Activated T-helper 1 cell treated with anti-CD3 and anti-CD28 coated beads, Interleukin-12 subunit alpha, Interleukin-12 subunit beta, Interleukin-2, Interleukin-4 antibody, amounts not matched to agents 30 ng/mL and 10 ng/mL and 1 ng/mL, durations not matched to agents 14 hours and 24 hours and 36 hours (primary cell): ENCODE results near the gene NDUFS1. TPM values are rescaled to one million over a fixed set of nuclear protein-coding genes. Genes with fewer than 3 reads are reported as not detected.
"Not testable (repeated sequence)": the region's sequence is repeated elsewhere in the genome, so short reads cannot be mapped to it uniquely, and the experiment has no call there.

Experiments used
- DNase-seq: peaks from one replicate; pipeline ENCODE4 v3.0.0; 2021; ENCODE audit warnings: low spot score
- H3K27ac Mint-ChIP-seq: one replicate; pipeline ENCODE4 v1.8.0; 2021; ENCODE audit warnings: mild to moderate bottlenecking, mixed read lengths
- H3K27me3 Mint-ChIP-seq: one replicate; pipeline ENCODE4 v1.8.0; 2022; ENCODE audit warnings: mild to moderate bottlenecking, moderate library complexity, mixed read lengths; ENCODE audit not compliant: insufficient read depth
- H3K36me3 Mint-ChIP-seq: one replicate; pipeline ENCODE4 v1.8.0; 2021; ENCODE audit warnings: low read depth, mixed read lengths
- H3K4me1 Mint-ChIP-seq: one replicate; pipeline ENCODE4 v1.8.0; 2021; ENCODE audit warnings: low read depth, mixed read lengths
- H3K4me3 Mint-ChIP-seq: one replicate; pipeline ENCODE4 v1.8.0; 2021; ENCODE audit warnings: mild to moderate bottlenecking, moderate library complexity, mixed read lengths
- H3K9me3 Mint-ChIP-seq: one replicate; pipeline ENCODE4 v1.8.0; 2021; ENCODE audit warnings: mixed read lengths
- intact Hi-C: fragments of 100-400 bp; cut with micrococcal nuclease; formaldehyde crosslinking; loops from one replicate; pipeline ENCODE4 v1.15.1; 2024
- total RNA-seq: library from RNA; stranded (reverse); gene quantifications from 2 replicates; pipeline ENCODE4 v1.2.3, GENCODE V29; 2022

The NDUFS1 gene
- total RNA-seq, 1 donor from 2014 or later = 76.6 TPM

DNA sequence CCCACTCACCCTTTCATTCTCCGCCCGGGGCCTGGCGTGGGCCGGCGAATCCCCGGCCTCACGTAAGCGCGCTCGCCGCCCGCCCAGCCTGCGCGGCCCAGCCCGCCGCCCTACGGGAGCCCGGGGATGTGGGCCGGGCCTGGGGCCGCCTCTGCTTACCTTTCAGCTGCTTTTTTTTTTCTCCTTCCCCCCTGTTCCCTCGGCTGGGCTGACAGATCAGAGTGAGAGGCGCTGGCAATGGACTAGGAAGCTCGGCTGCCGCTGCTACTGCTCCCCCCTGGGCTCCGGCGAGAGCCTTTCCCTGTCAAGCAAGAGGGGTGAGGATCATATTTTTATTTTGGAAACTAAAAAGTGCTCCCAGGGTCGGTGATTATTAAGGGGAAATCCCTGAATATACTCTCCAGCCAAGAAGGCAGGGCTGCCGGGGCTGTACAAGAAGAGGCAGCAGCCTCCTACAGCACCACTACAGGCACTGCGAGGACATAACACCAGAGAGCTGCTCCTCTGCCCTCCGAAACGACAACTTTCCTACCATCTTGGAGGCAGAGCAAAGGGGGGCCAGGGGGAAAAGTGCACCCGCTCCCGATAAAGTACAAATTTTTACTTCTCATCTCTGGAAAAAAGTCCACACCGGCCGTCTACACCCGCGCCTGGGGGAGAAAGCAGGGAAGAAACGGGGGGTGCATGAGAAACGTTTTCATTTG lies 73.3 kb downstream of the NDUFS1 start, which contains the start of gene INO80D:
INO80D (minus strand) TSS at position 433 of the 704 bp plus-strand sequence. CDS start 23,158 bp downstream, outside the sequence.
- Mint-ChIP-seq H3K4me3 (peak within 1 kb of the TSS; percentile 99), H3K9me3 (no peaks in the 10 kb centered on the region), H3K4me1 (peaks cover 30% of the 10 kb centered on the region), H3K27me3 (peaks cover 2% of the 10 kb centered on the region), H3K36me3 (peaks cover 8% of the 10 kb centered on the region), H3K27ac (peak within 1 kb of the TSS; percentile 99)
- peak; percentile 72 for DNase-seq
- intact Hi-C loops = loop anchor here (1.0 to 10.0 kb wide), 7 partner anchors 36 to 1977 kb away; partner anchors contain the start of genes EEF1B2, METTL21A, NDUFS1 and ZDBF2

DNA sequence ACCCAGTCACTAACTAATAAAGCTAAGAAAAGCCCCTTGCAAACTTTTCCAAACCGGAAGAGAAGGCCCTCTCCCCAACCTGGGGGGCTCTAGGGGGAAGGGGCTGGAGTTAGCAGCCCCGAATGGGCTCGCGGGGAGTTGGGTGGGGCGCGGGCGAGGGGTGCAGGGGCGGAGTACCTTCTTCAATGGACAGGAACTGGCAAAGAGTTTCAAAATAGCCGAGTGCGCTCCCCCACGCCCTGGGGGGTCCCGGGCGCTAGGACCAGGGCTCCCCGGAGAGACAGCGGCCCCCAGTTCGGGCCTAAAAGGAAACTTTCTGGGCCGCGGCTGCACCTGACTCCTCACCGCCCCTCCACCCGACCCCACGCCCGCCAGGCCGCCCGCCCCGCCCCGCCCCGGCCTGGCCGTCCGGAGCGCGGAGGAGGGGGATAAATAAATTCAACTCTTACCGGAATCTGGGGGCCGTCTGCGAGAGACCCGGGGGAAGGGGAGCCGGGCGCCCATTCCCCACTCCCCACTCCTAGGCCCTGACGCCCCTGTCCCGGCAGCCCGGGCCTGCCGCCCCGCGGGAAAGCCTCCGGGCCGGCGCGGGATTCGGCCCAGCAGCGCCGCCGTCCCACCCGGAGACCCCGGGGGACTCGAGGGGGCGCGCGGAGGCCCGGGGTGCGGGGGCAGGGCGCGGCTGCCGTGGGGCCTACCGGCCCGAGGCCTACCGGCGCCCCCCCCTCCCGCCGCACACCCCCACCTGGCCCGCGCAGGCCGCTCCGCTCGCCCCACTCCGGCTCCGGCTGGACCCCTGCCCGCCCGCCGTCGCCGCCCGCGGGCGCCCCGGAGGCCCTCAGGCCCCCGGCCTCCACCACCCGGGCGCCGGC lies 74.1 kb downstream of the NDUFS1 start:
- Mint-ChIP-seq H3K4me1 (peaks cover 32% of the 10 kb centered on the region), H3K36me3 (peaks cover 8% of the 10 kb centered on the region), H3K9me3 (no peaks in the 10 kb centered on the region), H3K27ac (peak overlapping the region; percentile 99), H3K4me3 (peak overlapping the region; percentile 99), H3K27me3 (peaks cover 2% of the 10 kb centered on the region)
- intact Hi-C loops = loop anchor here (1.0 to 10.0 kb wide), 5 partner anchors 37 to 1976 kb away; partner anchors contain the start of genes FASTKD2, MDH1B and METTL21A
- peak; percentile 42 for DNase-seq

DNA sequence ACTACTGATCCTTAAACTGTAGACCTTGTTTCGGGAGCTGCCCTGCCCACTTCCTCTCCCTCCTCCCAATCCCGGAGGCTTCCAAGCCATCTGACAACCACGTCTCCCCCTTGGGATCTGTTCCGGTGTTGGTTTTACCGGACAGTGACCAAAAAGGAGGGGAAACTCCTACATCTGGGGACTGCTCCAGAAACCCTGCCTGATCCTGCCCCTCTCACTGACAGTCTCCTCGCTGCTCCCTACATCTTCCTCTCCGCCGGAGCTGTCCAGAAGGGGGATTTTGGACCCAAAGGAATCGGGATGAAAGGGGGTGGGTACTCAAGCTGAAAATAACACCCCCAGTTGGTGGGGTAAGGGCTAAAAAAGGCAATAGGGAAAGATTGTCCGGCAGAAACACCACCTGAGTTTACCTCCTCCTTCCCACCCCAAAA lies 74.8 kb downstream of the NDUFS1 start:
- peak; percentile 1 for DNase-seq
- H3K27me3 Mint-ChIP-seq = peaks cover 2% of the 10 kb centered on the region
- peaks cover 8% of the 10 kb centered on the region for H3K36me3 Mint-ChIP-seq
- peaks cover 38% of the 10 kb centered on the region for H3K4me1 Mint-ChIP-seq
- peak overlapping the region; percentile 99 for H3K27ac Mint-ChIP-seq
- intact Hi-C loops = loop anchor here (1.0 to 10.0 kb wide), 4 partner anchors 681 to 1976 kb away; partner anchors contain the start of genes FASTKD2, MDH1B and METTL21A
- H3K4me3 Mint-ChIP-seq = peak overlapping the region; percentile 99
- H3K9me3 Mint-ChIP-seq = no peaks in the 10 kb centered on the region

DNA sequence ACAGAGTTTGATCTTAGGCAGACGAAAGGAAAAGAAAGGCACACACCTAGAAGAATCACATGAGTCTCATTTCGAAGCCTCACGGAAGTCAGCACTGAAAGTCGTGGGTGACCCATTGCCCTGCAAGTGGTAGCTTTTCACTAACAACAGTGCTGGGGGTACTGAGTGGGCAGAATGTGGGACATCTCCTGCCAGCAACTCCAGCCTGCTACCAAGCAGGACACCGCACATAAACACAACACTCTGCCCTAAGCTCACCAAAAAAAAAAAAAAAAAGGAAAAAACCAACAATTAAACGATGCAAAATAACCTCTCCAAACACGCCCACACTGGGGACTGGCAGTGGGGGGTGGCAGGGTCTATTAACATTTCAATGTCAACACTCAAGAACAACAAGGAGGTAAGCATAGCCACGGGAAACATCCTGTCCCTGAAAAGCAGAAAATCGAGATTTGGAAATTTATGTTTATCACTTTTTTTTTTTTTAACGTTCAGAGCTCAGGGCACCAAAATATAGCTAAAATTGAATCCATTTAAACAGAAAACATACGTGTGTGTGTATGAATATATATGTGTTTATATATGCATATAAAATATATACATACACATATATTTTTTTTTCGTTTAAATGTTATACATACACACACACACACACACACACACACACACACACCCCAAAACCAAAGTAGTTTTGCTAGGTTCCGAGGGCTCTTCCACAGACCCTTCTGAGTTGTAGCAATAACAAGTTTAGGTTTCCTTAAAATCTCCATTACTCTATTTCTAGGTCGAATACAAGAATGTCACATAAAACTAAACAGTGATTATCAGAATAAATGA lies 75.4 kb downstream of the NDUFS1 start:
- intact Hi-C loops = loop anchor here (1.0 to 10.0 kb wide), 4 partner anchors 681 to 1975 kb away; partner anchors contain the start of genes FASTKD2, MDH1B and METTL21A
- DNase-seq = peak; percentile 5
- Mint-ChIP-seq H3K9me3 (no peaks in the 10 kb centered on the region), H3K36me3 (peaks cover 8% of the 10 kb centered on the region), H3K4me1 (peaks cover 41% of the 10 kb centered on the region), H3K4me3 (peak overlapping the region; percentile 99), H3K27ac (peak overlapping the region; percentile 99), H3K27me3 (peaks cover 2% of the 10 kb centered on the region)

DNA sequence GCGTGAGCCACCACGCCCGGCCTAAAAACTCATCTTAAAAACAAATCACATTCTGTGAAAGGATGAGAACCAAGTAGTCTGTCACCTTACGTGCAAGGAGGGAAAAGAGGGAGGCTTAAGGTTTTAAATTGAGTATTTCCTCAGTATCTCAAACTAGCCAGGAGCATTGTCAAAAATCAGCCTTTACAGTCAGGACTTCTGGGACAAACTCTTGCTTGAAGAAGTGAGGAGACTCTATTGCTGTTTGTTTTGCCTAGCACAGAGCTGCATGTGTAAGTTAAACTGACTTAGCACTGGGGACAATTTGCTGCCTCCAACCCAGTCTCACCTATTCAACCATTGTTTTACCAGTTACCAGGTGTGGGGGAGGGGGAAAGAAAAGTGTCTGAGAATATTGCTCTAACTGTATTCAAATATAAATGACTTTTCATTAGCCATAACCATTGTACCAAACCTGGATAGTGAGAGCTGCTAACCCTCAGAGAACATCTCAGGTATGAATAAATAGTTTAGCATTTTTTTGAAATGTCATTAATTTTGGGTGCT lies 76.9 kb downstream of the NDUFS1 start:
- H3K27ac Mint-ChIP-seq = no peak overlapping the region
- peaks cover 2% of the 10 kb centered on the region for H3K27me3 Mint-ChIP-seq
- H3K4me1 Mint-ChIP-seq = peaks cover 41% of the 10 kb centered on the region
- no peak for DNase-seq
- intact Hi-C loops = loop anchor here (10.0 kb wide), 2 partner anchors 1062 to 1542 kb away; partner anchors contain the start of gene METTL21A
- peaks cover 9% of the 10 kb centered on the region for H3K36me3 Mint-ChIP-seq
- no peaks in the 10 kb centered on the region for H3K9me3 Mint-ChIP-seq
- H3K4me3 Mint-ChIP-seq = no peak overlapping the region

DNA sequence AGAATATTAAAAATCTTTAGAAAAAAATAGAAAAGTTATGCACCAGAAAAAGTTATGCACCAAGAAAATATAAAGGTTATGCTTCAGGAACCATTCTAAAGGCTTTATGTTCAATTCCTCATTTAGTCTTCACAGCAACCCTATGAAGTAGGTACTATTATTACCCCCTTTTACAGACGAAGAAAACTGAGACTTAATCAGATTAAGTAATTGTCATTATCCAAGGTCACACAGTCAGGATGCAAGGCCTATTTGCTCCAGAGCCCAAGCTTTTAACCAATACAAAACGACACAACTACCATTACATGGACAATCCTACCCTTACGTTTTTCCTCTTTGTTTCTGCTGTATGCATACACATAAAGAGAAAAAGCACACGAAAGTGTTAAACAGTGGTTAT lies 78.3 kb downstream of the NDUFS1 start:
- H3K36me3 Mint-ChIP-seq = peaks cover 7% of the 10 kb centered on the region
- intact Hi-C loops = loop anchor here (10.0 kb wide), 2 partner anchors 1064 to 1544 kb away; partner anchors contain the start of gene METTL21A

DNA sequence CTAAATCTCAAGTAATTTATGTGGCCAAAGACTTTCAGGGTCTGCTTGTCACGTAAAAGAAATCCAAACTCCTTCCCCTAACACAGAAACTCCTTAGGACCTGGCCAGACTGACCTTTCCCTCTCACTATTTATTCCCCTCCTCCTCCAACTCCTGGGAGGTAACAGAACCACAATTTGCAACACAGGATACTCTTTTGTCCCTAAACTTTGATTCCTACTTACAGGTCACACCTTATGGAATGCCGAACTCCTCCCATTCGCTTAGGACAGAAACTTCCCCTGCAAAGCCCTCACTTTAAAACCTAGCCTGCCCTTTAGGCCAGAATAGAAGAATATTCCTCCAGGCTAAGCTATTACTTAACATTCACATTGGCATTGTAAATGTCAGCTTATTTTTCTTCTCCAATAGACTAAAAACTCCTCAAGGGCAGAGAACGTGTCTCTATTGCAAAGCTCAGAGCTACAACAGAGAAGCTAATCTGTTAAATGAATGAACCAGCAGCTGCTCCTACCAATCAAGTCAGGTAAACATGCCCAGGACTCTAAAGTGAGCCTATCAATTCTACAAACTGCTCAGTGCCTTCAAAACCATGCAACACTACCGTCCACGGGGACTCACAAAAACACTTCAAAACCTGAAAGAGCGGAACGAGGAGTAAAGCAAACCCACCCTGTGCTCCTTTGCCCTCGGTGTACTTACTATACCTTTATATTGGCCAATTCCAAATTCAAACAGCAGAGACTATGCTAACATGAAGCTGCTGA lies 79.4 kb downstream of the NDUFS1 start:
- intact Hi-C loops = loop anchor here (10.0 kb wide), 2 partner anchors 1065 to 1545 kb away; partner anchors contain the start of gene METTL21A
- no peak overlapping the region for H3K4me3 Mint-ChIP-seq
- H3K36me3 Mint-ChIP-seq = peaks cover 10% of the 10 kb centered on the region
- no peak for DNase-seq
- H3K4me1 Mint-ChIP-seq = peaks cover 35% of the 10 kb centered on the region
- no peaks in the 10 kb centered on the region for H3K9me3 Mint-ChIP-seq
- peaks cover 2% of the 10 kb centered on the region for H3K27me3 Mint-ChIP-seq
- H3K27ac Mint-ChIP-seq = no peak overlapping the region

More for the DNA sequence above, 78.3 kb downstream of the NDUFS1 start:
- H3K4me1 Mint-ChIP-seq = peaks cover 35% of the 10 kb centered on the region
- H3K9me3 Mint-ChIP-seq = no peaks in the 10 kb centered on the region
- peaks cover 2% of the 10 kb centered on the region for H3K27me3 Mint-ChIP-seq
- no peak overlapping the region for H3K27ac Mint-ChIP-seq
- no peak for DNase-seq
- no peak overlapping the region for H3K4me3 Mint-ChIP-seq

DNA sequence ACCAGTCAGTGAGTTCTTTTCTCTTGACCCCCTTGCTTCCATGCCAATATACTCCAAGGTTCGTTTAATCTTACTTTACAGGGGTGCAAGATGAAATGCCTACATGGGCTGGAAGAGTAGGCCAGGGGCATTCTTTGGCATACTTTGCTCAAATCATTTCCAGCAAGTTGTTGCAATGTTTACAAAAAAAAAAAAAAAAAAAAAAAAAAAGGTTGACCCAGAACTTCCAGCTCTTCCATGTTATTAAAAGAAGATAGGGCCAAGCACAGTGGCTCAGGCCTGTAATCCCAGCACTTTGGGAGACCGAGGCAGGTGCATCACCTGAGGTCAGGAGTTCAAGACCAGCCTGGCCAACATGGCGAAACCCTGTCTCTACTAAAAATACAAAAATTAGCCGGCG lies 81.4 kb downstream of the NDUFS1 start:
- H3K27ac Mint-ChIP-seq, H3K27me3 Mint-ChIP-seq, intact Hi-C loops, DNase-seq, H3K4me3 Mint-ChIP-seq, H3K36me3 Mint-ChIP-seq, H3K9me3 Mint-ChIP-seq: not testable (repeated sequence)
- peaks cover 23% of the 10 kb centered on the region for H3K4me1 Mint-ChIP-seq

DNA sequence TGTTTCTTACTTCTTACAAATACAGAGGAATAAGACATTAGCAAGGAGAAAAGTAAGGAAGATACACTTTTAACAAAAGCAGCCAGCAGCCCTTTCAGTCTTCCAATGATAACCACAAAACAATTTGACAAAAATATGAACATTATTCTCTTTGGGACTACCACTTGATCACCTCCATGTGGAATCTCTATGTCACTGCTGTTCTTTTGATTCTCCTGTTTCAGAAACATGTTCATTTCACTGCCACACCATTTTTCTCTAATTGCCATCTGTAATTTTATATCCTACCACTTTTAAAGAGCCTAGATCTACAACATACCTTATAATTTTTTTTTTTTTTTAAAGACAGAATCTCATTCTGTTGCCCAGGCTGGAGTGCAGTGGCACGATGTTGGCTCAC lies 84.1 kb downstream of the NDUFS1 start:
- Mint-ChIP-seq H3K4me3 (no peak overlapping the region), H3K36me3 (peaks cover 13% of the 10 kb centered on the region), H3K9me3 (no peaks in the 10 kb centered on the region), H3K27me3 (no peaks in the 10 kb centered on the region), H3K27ac (no peak overlapping the region), H3K4me1 (peaks cover 22% of the 10 kb centered on the region)
- no peak for DNase-seq
- intact Hi-C loops = no loop called here

DNA sequence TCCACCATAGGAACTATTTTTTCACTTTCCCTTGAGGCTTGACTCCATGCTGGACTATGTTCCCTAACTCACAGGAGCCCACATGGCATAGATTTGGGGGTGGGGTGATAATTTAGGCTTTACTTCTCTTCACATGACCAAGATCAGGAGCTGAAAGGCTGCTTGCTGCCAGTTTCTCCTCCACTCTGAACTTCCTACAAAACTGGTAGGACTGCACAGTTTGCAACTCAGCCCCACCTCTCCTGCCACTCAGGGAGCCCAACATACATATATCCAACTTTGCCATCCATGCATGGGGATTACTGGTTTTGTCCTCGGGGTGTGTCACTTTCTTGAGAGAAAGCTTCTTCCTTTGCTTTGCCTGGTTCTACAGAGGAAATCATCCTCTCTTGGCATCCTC lies 87.4 kb downstream of the NDUFS1 start:
- H3K27ac Mint-ChIP-seq = no peak overlapping the region
- no peaks in the 10 kb centered on the region for H3K27me3 Mint-ChIP-seq

DNA sequence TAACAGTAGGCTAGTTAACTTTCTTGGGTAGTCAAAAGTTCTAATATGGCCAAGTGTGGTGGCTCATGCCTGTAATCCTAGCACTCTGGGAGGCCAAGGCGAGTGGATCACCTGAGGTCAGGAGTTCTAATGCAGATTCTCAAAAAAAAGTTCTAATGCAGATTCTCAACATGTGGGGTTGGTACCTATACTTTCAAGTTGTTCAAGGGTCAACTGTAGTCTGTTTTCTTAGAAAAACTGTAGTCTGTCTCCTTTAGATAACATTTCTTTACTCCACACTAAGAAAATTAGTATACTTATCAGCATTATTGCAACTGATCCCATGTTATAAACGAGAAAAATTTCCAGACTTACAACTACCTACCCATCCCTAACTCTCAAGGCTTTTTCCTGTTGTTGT lies 89.8 kb downstream of the NDUFS1 start:
- Mint-ChIP-seq H3K4me1 (peaks cover 13% of the 10 kb centered on the region), H3K4me3 (no peak overlapping the region), H3K36me3 (peaks cover 9% of the 10 kb centered on the region), H3K27me3 (no peaks in the 10 kb centered on the region), H3K9me3 (no peaks in the 10 kb centered on the region), H3K27ac (no peak overlapping the region)
- intact Hi-C loops = no loop called here
- DNase-seq = no peak

More for the DNA sequence above, 87.4 kb downstream of the NDUFS1 start:
- Mint-ChIP-seq H3K4me1 (peaks cover 12% of the 10 kb centered on the region), H3K9me3 (no peaks in the 10 kb centered on the region), H3K36me3 (peaks cover 12% of the 10 kb centered on the region), H3K4me3 (no peak overlapping the region)
- DNase-seq = no peak
- intact Hi-C loops = no loop called here
